AG09309 (cell line): Measurements from ENCODE around the gene GJB5.

Experiments
- DNase-seq: peaks from one replicate; pipeline ENCODE4 v3.0.0-alpha.2; 2010; ENCODE audit warnings: low read depth
- H3K4me3 ChIP-seq: 2 replicates; pipeline ENCODE4 v1.5.1; 2011; ENCODE audit warnings: mild to moderate bottlenecking, low read depth, low read length, moderate library complexity; ENCODE audit not compliant: control insufficient read depth
- CTCF ChIP-seq: IDR thresholded peaks from 2 replicates; pipeline ENCODE4 v1.5.1; 2011; ENCODE audit warnings: mild to moderate bottlenecking, low read depth, low read length, inconsistent platforms; ENCODE audit not compliant: insufficient read depth, control insufficient read depth; ENCODE audit errors: missing control alignments

The GJB5 gene

GRCh38 chr1:34754964-34755637, at the start of gene GJB5:
Gene GJB5, plus strand, starts transcription at chr1:34755047. Its CDS starts 2,284 bp downstream, at chr1:34757331.
- no peak for TF ChIP-seq CTCF
- DNase-seq = no peak

GRCh38 chr1:34705077-34705476, 49.8 kb upstream of the GJB5 start:
- DNase-seq = no peak
- TF ChIP-seq CTCF = no peak
- no peak overlapping the region for H3K4me3 ChIP-seq

More at GRCh38 chr1:34754964-34755637, at the start of gene GJB5:
- H3K4me3 ChIP-seq = no peak within 1 kb of the TSS

GRCh38 chr1:34708106-34708505, 46.7 kb upstream of the GJB5 start:
- no peak overlapping the region for H3K4me3 ChIP-seq
- TF ChIP-seq CTCF = no peak
- DNase-seq = no peak

- no peak for DNase-seq
- TF ChIP-seq CTCF = no peak
- no peak overlapping the region for H3K4me3 ChIP-seq
Measured at GRCh38 chr1:34709547-34709946, 45.3 kb upstream of the GJB5 start.

GRCh38 chr1:34710812-34711211, 44.0 kb upstream of the GJB5 start:
- DNase-seq = no peak
- no peak for TF ChIP-seq CTCF
- no peak overlapping the region for H3K4me3 ChIP-seq

GRCh38 chr1:34711485-34711884, 43.4 kb upstream of the GJB5 start:
- H3K4me3 ChIP-seq = no peak overlapping the region
- no peak for DNase-seq
- no peak for TF ChIP-seq CTCF
